Mesenchymal stem cell (in vitro differentiated cells and primary cell): ENCODE measurements around the gene CHIT1.

Source experiments
- DNase-seq: peaks from one replicate; pipeline ENCODE4 v3.0.0-alpha.2; 2013
- H2AFZ ChIP-seq: one replicate; pipeline ENCODE4 v1.6.1; 2013; ENCODE audit warnings: low read depth, mild to moderate bottlenecking, control low read depth, inconsistent platforms, low read length, moderate library complexity
- H2AK5ac ChIP-seq: 2 replicates; pipeline ENCODE4 v1.6.1; 2013; ENCODE audit warnings: low read length, moderate library complexity, mild to moderate bottlenecking, inconsistent platforms; ENCODE audit not compliant: severe bottlenecking
- H2BK120ac ChIP-seq: one replicate; pipeline ENCODE4 v1.6.1; 2013; ENCODE audit warnings: low read depth, mild to moderate bottlenecking, inconsistent platforms, low read length, moderate library complexity
- H2BK12ac ChIP-seq, 2 experiments: one replicate each; pipeline ENCODE4 v1.6.1; 2013; ENCODE audit warnings: inconsistent platforms in 2 of 2, low read length in 2 of 2, mild to moderate bottlenecking in 2 of 2, moderate library complexity in 2 of 2, control low read depth in 1 of 2
- H2BK15ac ChIP-seq: one replicate; pipeline ENCODE4 v1.6.1; 2013; ENCODE audit warnings: mild to moderate bottlenecking, low read depth, inconsistent platforms; ENCODE audit not compliant: poor library complexity, severe bottlenecking
- H2BK5ac ChIP-seq: 2 replicates; pipeline ENCODE4 v1.6.1; 2013; ENCODE audit warnings: low read depth, mild to moderate bottlenecking, low read length, control low read depth, inconsistent platforms; ENCODE audit not compliant: poor library complexity, severe bottlenecking
- H3K14ac ChIP-seq, 2 experiments: one replicate each; pipeline ENCODE4 v1.6.1; 2013; ENCODE audit warnings: inconsistent platforms in 2 of 2, low read length in 2 of 2, control low read depth in 1 of 2, mild to moderate bottlenecking in 1 of 2, moderate library complexity in 1 of 2
- H3K18ac ChIP-seq, 2 experiments: one replicate each; pipeline ENCODE4 v1.6.1; 2013; ENCODE audit warnings: inconsistent platforms in 2 of 2, low read length in 2 of 2, control low read depth in 1 of 2, low read depth in 1 of 2, mild to moderate bottlenecking in 1 of 2
- H3K23ac ChIP-seq, 2 experiments: one replicate each; pipeline ENCODE4 v1.6.1; 2013; ENCODE audit warnings: inconsistent platforms in 2 of 2, low read length in 2 of 2, mild to moderate bottlenecking in 2 of 2, moderate library complexity in 2 of 2, control low read depth in 1 of 2
- H3K27ac ChIP-seq: 2 replicates; pipeline ENCODE4 v1.5.1; 2013; ENCODE audit warnings: mild to moderate bottlenecking, moderate library complexity, low read length, control low read depth, inconsistent platforms; ENCODE audit not compliant: poor library complexity, severe bottlenecking
- H3K27me3 ChIP-seq, 2 experiments: 2 replicates each; pipeline versions ENCODE4 v1.6.1 to v1.7.0; 2013; ENCODE audit warnings: low read length in 2 of 2, mild to moderate bottlenecking in 2 of 2, moderate library complexity in 2 of 2, control low read depth in 1 of 2, inconsistent platforms in 1 of 2; ENCODE audit not compliant: control insufficient read depth in 1 of 2, insufficient read depth in 1 of 2
- H3K36me3 ChIP-seq, 2 experiments: 2 replicates each; pipeline versions ENCODE4 v1.6.1 to v1.7.0; 2013; ENCODE audit warnings: low read length in 2 of 2, control low read depth in 1 of 2, inconsistent platforms in 1 of 2, low read depth in 1 of 2, mild to moderate bottlenecking in 1 of 2; ENCODE audit not compliant: insufficient read depth in 2 of 2, control insufficient read depth in 1 of 2
- H3K4ac ChIP-seq, 2 experiments: one replicate each; pipeline ENCODE4 v1.6.1; 2013; ENCODE audit warnings: inconsistent platforms in 2 of 2, low read length in 2 of 2, mild to moderate bottlenecking in 2 of 2, moderate library complexity in 2 of 2, control low read depth in 1 of 2, low read depth in 1 of 2
- H3K4me1 ChIP-seq: 2 replicates; pipeline ENCODE4 v1.6.1; 2013; ENCODE audit warnings: low read depth, low read length, control low read depth; ENCODE audit not compliant: control insufficient read depth, insufficient read depth
- H3K4me2 ChIP-seq: 2 replicates; pipeline ENCODE4 v1.6.1; 2013; ENCODE audit warnings: low read length, mild to moderate bottlenecking, inconsistent platforms; ENCODE audit not compliant: poor library complexity, severe bottlenecking
- H3K4me3 ChIP-seq, 2 experiments: 2 replicates each; pipeline versions ENCODE4 v1.5.1 to v1.7.0; 2013; ENCODE audit warnings: low read length in 2 of 2, mild to moderate bottlenecking in 2 of 2, control low read depth in 1 of 2, low read depth in 1 of 2; ENCODE audit not compliant: insufficient read depth in 1 of 2
- H3K79me1 ChIP-seq: replicated peaks from 2 replicates; pipeline ENCODE4 v1.6.1; 2013; ENCODE audit warnings: mild to moderate bottlenecking, control low read depth, low read length, inconsistent platforms; ENCODE audit not compliant: poor library complexity, severe bottlenecking
- H3K9ac ChIP-seq: 2 replicates; pipeline ENCODE4 v1.7.0; 2013; ENCODE audit warnings: mild to moderate bottlenecking, low read length, moderate library complexity
- H3K9me3 ChIP-seq: 2 replicates; pipeline ENCODE4 v1.7.0; 2013; ENCODE audit warnings: mild to moderate bottlenecking, low read length; ENCODE audit not compliant: control insufficient read depth
- H4K8ac ChIP-seq: one replicate; pipeline ENCODE4 v1.6.1; 2013; ENCODE audit warnings: inconsistent platforms, mild to moderate bottlenecking, low read length, moderate library complexity
- H4K91ac ChIP-seq: one replicate; pipeline ENCODE4 v1.6.1; 2013; ENCODE audit warnings: mild to moderate bottlenecking, low read length, inconsistent platforms
- WGBS: methylation state at CpG from one replicate; pipeline ENCODE4 v1.1.7; 2013; ENCODE audit warnings: mixed read lengths; 5-methylcytosine and 5-hydroxymethylcytosine counted together

Gene CHIT1

GRCh38 chr1:203196371-203196770 is 33.1 kb downstream of the CHIT1 start:
- 96% methylated on average over 3 of the region's 3 CpGs for WGBS
- Histone ChIP-seq H2BK15ac (peak overlapping the region; percentile 2), H2AK5ac (peak overlapping the region; percentile 69), H4K91ac (peak overlapping the region; percentile 62), H3K27ac (no peak overlapping the region), H3K23ac (no peak overlapping the region), H3K9ac (peak overlapping the region; percentile 19), H3K4ac (peak overlapping the region; percentile 19 to 34), H3K4me1 (peaks cover 14% of the 10 kb centered on the region), H3K14ac (peak overlapping the region in 1 of 2 experiments; percentile 91), H4K8ac (peak overlapping the region; percentile 54), H3K27me3 (no peaks in the 10 kb centered on the region), H3K18ac (peak overlapping the region; percentile 25 to 90), H3K79me1 (no peaks in the 10 kb centered on the region), H3K36me3 (no peaks in the 10 kb centered on the region), H2BK12ac (peak overlapping the region; percentile 81 to 98), H3K4me3 (no peak overlapping the region), H2BK5ac (peak overlapping the region; percentile 2), H2BK120ac (no peak overlapping the region), H2AFZ (no peak overlapping the region), H3K9me3 (no peaks in the 10 kb centered on the region), H3K4me2 (no peak overlapping the region)
- no peak for DNase-seq

DNA sequence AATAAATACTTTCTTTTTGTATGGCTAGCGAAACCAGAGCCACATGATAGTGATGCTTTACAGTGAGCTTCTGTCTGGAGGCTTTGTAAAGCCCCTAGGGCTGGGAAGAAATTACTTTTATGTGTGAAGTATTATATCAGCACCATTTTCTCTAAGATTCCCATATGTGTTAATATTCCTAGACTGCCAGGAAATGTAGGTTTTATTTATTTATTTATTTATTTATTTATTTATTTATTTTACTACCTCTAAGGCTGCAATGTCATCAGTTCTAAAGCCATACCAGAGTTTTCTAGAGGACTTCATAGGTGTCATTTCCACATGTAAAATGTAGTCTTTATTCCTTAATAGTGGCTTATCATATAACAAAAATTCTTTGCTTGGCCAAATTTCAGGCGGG is 38.5 kb downstream of the CHIT1 start:
- Histone ChIP-seq H3K4me3 (no peak overlapping the region), H3K23ac (no peak overlapping the region), H3K4ac (no peak overlapping the region), H2BK5ac (no peak overlapping the region), H3K4me2 (no peak overlapping the region), H4K8ac (no peak overlapping the region), H3K18ac (no peak overlapping the region), H3K9ac (no peak overlapping the region), H2BK12ac (no peak overlapping the region), H3K27ac (no peak overlapping the region), H2AK5ac (no peak overlapping the region), H2AFZ (no peak overlapping the region), H2BK15ac (no peak overlapping the region), H3K4me1 (peaks cover 3% of the 10 kb centered on the region), H3K36me3 (no peaks in the 10 kb centered on the region), H3K27me3 (peaks cover 0 to 7% of the 10 kb centered on the region in 2 experiments), H3K79me1 (no peaks in the 10 kb centered on the region), H3K9me3 (no peaks in the 10 kb centered on the region), H4K91ac (no peak overlapping the region), H2BK120ac (no peak overlapping the region), H3K14ac (no peak overlapping the region)
- over 99% methylated on average over 2 of the region's 2 CpGs for WGBS
- no peak for DNase-seq

DNA sequence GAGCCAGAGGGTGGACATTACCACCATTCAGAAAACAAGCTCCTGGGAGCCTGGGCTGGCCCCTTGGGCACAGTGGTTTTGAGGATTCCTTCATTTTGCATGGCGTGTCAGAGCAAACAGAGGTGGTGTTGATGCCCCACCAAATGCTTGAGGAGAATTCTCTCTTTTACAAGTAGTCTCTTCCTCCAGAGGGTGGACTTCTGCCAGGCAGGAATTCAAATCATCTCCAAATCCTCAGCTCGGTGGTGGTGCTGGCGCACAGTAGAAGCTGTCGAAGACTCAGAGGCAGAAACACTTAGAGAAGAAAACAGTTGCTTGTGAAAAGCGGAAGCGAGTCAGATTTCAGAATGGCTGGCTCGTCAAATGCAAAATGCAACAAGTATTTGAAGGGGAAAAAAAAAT is 39.5 kb downstream of the CHIT1 start:
- H3K23ac ChIP-seq = no peak overlapping the region
- no peak overlapping the region for H2AK5ac ChIP-seq
- no peak overlapping the region for H3K4ac ChIP-seq
- no peak overlapping the region for H2AFZ ChIP-seq
- DNase-seq = no peak
- H2BK5ac ChIP-seq = no peak overlapping the region
- no peak overlapping the region for H2BK15ac ChIP-seq
- H3K27me3 ChIP-seq = peaks cover 0 to 7% of the 10 kb centered on the region in 2 experiments
- WGBS = 77% methylated on average over 7 of the region's 7 CpGs
- no peak overlapping the region for H4K8ac ChIP-seq
- H3K4me1 ChIP-seq = peaks cover 3% of the 10 kb centered on the region
- H3K27ac ChIP-seq = no peak overlapping the region
- H3K79me1 ChIP-seq = no peaks in the 10 kb centered on the region
- no peak overlapping the region for H3K4me3 ChIP-seq
- no peak overlapping the region for H2BK120ac ChIP-seq
- peaks cover 0 to 4% of the 10 kb centered on the region in 2 experiments for H3K36me3 ChIP-seq
- no peak overlapping the region for H3K4me2 ChIP-seq
- H4K91ac ChIP-seq = no peak overlapping the region
- H3K14ac ChIP-seq = no peak overlapping the region
- peak overlapping the region in 1 of 2 experiments; percentile 38 for H2BK12ac ChIP-seq
- peak overlapping the region; percentile 19 for H3K9ac ChIP-seq
- peak overlapping the region in 1 of 2 experiments; percentile 52 for H3K18ac ChIP-seq
- H3K9me3 ChIP-seq = no peaks in the 10 kb centered on the region

- Histone ChIP-seq H3K4ac (no peak overlapping the region), H3K9me3 (no peaks in the 10 kb centered on the region), H3K79me1 (no peaks in the 10 kb centered on the region), H3K27ac (no peak overlapping the region), H4K8ac (no peak overlapping the region), H3K4me1 (peaks cover 3% of the 10 kb centered on the region), H2BK15ac (no peak overlapping the region), H2AFZ (no peak overlapping the region), H2BK12ac (no peak overlapping the region), H3K36me3 (peaks cover 0 to 13% of the 10 kb centered on the region in 2 experiments), H2BK5ac (no peak overlapping the region), H3K23ac (no peak overlapping the region), H3K4me3 (no peak overlapping the region), H3K9ac (no peak overlapping the region), H3K4me2 (no peak overlapping the region), H3K27me3 (peaks cover 0 to 7% of the 10 kb centered on the region in 2 experiments), H2BK120ac (no peak overlapping the region), H3K14ac (no peak overlapping the region), H2AK5ac (no peak overlapping the region), H3K18ac (no peak overlapping the region), H4K91ac (no peak overlapping the region)
- DNase-seq = no peak
- WGBS = 93% methylated on average over 3 of the region's 4 CpGs
These were observed 40.7 kb downstream of the CHIT1 start for GRCh38 chr1:203188686-203189232.
